Parathyroid adenoma (tissue), 2 donors: ENCODE measurements around the gene STXBP5.

ENCODE experiments used
- H2AFZ ChIP-seq: fragments of 300-600 bp; sonication (generic); one replicate; pipeline ENCODE4 v1.7.0; 2017; ENCODE audit warnings: antibody characterized with exemption, mild to moderate bottlenecking
- H3K27ac ChIP-seq: fragments of 300-600 bp; sonication (generic); one replicate; pipeline ENCODE4 v1.7.0; 2017
- H3K27me3 ChIP-seq: fragments of 300-600 bp; sonication (generic); one replicate; pipeline ENCODE4 v1.7.0; 2017; ENCODE audit warnings: low read length; ENCODE audit not compliant: control insufficient read depth, insufficient read depth
- H3K36me3 ChIP-seq: fragments of 300-600 bp; sonication (generic); one replicate; pipeline ENCODE4 v1.7.0; 2017; ENCODE audit warnings: low read length; ENCODE audit not compliant: control insufficient read depth, insufficient read depth
- H3K4me1 ChIP-seq: fragments of 300-600 bp; sonication (generic); one replicate; pipeline ENCODE4 v1.7.0; 2017; ENCODE audit warnings: control low read depth
- H3K4me2 ChIP-seq: fragments of 300-600 bp; sonication (generic); one replicate; pipeline ENCODE4 v1.7.0; 2017; ENCODE audit warnings: low read length
- H3K4me3 ChIP-seq: fragments of 300-600 bp; sonication (generic); one replicate; pipeline ENCODE4 v1.7.0; 2017; ENCODE audit warnings: low read depth, low read length
- H3K79me2 ChIP-seq: fragments of 300-600 bp; sonication (generic); one replicate; pipeline ENCODE4 v1.7.0; 2017; ENCODE audit warnings: control low read depth
- H3K9ac ChIP-seq: fragments of 300-600 bp; sonication (generic); one replicate; pipeline ENCODE4 v1.7.0; 2017; ENCODE audit warnings: mild to moderate bottlenecking
- H3K9me3 ChIP-seq: fragments of 300-600 bp; sonication (generic); one replicate; pipeline ENCODE4 v1.7.0; 2017; ENCODE audit warnings: low read length; ENCODE audit not compliant: control insufficient read depth
- TF ChIP-seq, protein P1 (sequence below): fragments of 300-600 bp; sonication (generic); IDR thresholded peaks from one replicate; pipeline ENCODE4 v1.7.0; 2017; ENCODE audit warnings: antibody characterized with exemption, mild to moderate bottlenecking
- donor health status: primary hyperparathyroidism.

The STXBP5 gene

DNA sequence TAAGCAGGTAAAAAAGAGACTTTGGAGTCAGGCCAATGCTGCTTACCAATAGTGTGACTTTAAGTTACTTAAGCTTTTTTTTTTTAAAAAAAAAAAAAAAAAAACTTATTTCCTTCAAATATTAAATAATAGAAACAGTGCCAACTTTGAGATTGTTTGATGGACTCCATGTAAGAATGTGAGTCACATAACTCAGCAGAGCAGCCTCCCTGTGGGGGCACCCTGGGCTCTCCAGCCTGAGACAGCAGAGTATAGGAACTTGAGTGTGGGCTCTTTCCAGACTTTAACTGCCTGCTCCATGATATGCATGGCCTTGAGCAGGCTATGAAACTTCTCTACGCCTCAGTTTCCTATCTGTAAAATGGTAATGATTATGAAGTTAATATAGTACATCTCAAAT, 190.9 kb downstream of the STXBP5 start:
- H3K27me3 ChIP-seq: no peaks in the 10 kb centered on the region
- H3K4me1 ChIP-seq: no peaks in the 10 kb centered on the region
- H3K36me3 ChIP-seq: no peaks in the 10 kb centered on the region
- TF ChIP-seq, protein P1, sequence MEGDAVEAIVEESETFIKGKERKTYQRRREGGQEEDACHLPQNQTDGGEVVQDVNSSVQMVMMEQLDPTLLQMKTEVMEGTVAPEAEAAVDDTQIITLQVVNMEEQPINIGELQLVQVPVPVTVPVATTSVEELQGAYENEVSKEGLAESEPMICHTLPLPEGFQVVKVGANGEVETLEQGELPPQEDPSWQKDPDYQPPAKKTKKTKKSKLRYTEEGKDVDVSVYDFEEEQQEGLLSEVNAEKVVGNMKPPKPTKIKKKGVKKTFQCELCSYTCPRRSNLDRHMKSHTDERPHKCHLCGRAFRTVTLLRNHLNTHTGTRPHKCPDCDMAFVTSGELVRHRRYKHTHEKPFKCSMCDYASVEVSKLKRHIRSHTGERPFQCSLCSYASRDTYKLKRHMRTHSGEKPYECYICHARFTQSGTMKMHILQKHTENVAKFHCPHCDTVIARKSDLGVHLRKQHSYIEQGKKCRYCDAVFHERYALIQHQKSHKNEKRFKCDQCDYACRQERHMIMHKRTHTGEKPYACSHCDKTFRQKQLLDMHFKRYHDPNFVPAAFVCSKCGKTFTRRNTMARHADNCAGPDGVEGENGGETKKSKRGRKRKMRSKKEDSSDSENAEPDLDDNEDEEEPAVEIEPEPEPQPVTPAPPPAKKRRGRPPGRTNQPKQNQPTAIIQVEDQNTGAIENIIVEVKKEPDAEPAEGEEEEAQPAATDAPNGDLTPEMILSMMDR: no peak
- H3K79me2 ChIP-seq: no peaks in the 10 kb centered on the region
- no peak overlapping the region for H3K27ac ChIP-seq
- no peak overlapping the region for H3K4me3 ChIP-seq
- H2AFZ ChIP-seq: no peak overlapping the region
- no peaks in the 10 kb centered on the region for H3K9me3 ChIP-seq
- H3K4me2 ChIP-seq: no peak overlapping the region
- no peak overlapping the region for H3K9ac ChIP-seq

DNA sequence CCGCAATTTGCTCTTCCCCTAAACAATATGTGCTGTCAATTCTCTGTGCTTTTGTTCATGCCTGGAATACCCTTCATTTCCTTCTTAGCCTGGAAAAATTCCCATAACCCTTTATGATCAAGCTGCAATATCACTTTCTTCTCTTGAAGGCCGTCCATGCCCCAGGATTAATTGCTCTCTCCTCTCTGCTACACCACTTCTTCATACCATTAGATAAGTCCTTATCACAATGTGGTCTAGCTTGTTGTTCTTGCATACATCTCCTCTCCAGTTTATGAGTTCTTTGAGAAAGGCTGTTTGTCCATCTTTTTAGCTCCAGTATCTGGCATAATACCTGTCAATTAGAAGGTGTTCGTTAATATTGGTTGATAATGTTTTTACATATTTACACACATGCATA, 193.1 kb downstream of the STXBP5 start:
- Histone ChIP-seq H3K4me1 (no peaks in the 10 kb centered on the region), H3K79me2 (no peaks in the 10 kb centered on the region), H3K27me3 (no peaks in the 10 kb centered on the region), H2AFZ (no peak overlapping the region), H3K4me2 (no peak overlapping the region), H3K27ac (no peak overlapping the region), H3K9me3 (no peaks in the 10 kb centered on the region), H3K9ac (no peak overlapping the region), H3K4me3 (no peak overlapping the region), H3K36me3 (no peaks in the 10 kb centered on the region)
- TF ChIP-seq, protein P1: no peak

DNA sequence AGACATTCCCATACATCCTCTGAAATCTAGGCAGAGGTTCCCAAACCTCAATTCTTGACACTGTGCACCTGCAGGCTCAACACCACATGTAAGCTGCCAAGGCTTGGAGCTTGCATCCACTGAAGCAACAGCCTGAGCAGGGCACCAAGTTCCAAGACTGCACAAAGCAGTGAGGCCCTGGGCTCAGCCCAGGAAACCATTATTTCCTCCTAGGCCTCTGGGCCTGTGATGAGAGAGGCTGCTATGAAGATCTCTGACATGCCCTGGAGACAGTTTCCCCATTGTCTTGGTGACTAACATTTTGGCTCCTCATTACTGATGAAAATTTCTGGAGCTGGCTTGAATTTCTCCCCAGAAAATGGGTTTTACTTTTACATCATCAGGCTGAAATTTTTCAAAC, 196.8 kb downstream of the STXBP5 start:
- no peak overlapping the region for H3K4me2 ChIP-seq
- H3K4me1 ChIP-seq: no peaks in the 10 kb centered on the region
- H3K9me3 ChIP-seq: no peaks in the 10 kb centered on the region
- TF ChIP-seq, protein P1: no peak
- no peaks in the 10 kb centered on the region for H3K27me3 ChIP-seq
- no peak overlapping the region for H3K4me3 ChIP-seq
- H2AFZ ChIP-seq: no peak overlapping the region
- H3K79me2 ChIP-seq: no peaks in the 10 kb centered on the region
- H3K9ac ChIP-seq: no peak overlapping the region
- H3K27ac ChIP-seq: no peak overlapping the region
- no peaks in the 10 kb centered on the region for H3K36me3 ChIP-seq

DNA sequence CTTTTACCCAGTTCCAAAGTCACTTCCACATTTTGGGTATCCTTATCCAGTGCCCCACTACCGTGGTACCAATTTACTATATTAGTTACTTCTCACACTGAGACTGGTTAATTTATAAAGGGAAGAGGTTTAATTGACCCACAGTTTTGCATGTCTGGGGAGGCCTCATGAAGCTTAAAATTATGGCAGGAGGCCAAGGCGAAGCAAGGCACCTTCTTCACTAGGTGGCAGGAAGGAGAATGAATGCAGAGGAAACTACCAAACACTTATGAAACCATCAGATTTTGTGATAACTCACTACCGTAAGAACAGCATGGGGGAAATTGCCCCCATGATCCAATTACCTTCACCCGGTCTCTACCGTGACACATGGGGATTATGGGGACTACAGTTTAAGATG, 197.6 kb downstream of the STXBP5 start:
- Histone ChIP-seq H3K4me1 (no peaks in the 10 kb centered on the region), H3K36me3 (no peaks in the 10 kb centered on the region), H3K79me2 (no peaks in the 10 kb centered on the region), H3K27me3 (no peaks in the 10 kb centered on the region), H3K27ac (no peak overlapping the region), H3K4me3 (no peak overlapping the region), H3K4me2 (no peak overlapping the region), H3K9ac (no peak overlapping the region), H3K9me3 (no peaks in the 10 kb centered on the region), H2AFZ (no peak overlapping the region)
- TF ChIP-seq, protein P1: no peak

DNA sequence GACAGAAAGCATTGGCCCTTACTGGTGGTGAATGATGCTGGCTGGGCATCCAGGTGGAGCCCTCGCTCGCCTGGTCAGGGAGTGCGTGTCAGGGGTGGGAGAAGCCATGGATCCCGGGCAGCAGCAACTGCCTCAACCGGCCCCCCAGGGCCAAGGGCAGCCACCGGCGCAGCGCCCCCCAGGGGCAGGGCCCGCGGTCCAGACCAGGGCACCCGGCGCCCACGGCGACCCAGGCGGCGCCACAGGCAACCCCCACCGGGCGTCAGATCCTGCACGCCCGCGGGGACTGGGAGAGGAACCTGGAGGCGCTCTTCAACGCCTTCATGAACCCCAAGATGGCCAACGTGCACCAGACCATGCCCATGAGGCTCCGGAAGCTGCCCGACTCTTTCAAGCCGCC, 202.6 kb downstream of the STXBP5 start:
- H3K4me3 ChIP-seq: no peak overlapping the region
- no peak overlapping the region for H3K4me2 ChIP-seq
- H3K4me1 ChIP-seq: no peaks in the 10 kb centered on the region
- no peaks in the 10 kb centered on the region for H3K36me3 ChIP-seq
- no peaks in the 10 kb centered on the region for H3K9me3 ChIP-seq
- H2AFZ ChIP-seq: no peak overlapping the region
- H3K27ac ChIP-seq: no peak overlapping the region
- no peak overlapping the region for H3K9ac ChIP-seq
- H3K79me2 ChIP-seq: no peaks in the 10 kb centered on the region
- no peaks in the 10 kb centered on the region for H3K27me3 ChIP-seq
- TF ChIP-seq, protein P1: no peak
